Measurements from ENCODE around the gene ZNF507. TPM values are rescaled to one million over a fixed set of nuclear protein-coding genes. Genes with fewer than 3 reads are reported as not detected.
A peak's percentile ranks its signal among the peaks of the same experiment; 100 is the strongest.

ZNF507 gene
- total and polyA plus RNA-seq, 9 donors = 11.1 to 17.2 (median 14.4) TPM

DNA sequence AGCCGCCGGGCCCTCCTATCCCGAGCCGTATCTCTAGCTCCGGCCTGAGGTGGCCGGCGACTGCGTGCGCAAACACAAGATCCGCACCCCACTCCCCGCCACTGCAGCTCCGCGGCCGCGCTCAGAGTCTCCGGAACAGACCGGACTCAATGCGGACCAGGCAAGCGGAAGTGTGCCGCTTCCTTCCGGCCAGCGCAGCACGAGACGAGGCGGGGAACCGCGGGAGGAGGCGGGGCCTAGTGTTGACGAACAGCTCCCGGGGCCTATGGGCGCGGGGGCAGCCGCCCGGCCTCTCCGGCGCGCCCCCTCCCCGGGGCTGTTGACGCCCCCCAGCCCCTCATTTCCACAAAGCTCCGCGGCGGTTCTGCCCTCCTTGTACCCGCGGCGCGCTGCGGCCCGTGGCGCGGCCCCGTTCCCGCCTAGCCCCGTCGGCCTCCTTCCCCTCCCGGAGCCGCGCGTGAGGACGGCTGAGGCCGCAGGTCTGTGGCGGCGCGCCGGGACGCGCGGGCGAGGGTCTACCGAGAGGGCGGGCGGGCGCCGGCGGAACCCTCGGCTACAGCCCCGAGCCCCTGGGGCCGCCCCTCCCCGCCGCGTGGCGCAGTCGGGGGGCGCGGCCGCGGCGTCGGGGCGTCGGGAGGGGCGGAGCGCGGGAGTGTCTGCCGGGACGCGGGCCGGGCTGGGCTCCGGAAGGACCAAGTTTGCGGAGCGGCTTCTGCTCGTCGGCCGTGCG is 60.2 kb downstream of the ZNF507 start, which contains the start of gene DPY19L3:
Gene DPY19L3 (plus strand): TSS at position 340 of the 730 bp plus-strand sequence. CDS start 2,484 bp downstream, outside the sequence.
- H3K4me3 ChIP-seq (ENCODE audit: low read length) = peak within 1 kb of the TSS; percentile 86
- DNase-seq = peak; percentile 98

DNA sequence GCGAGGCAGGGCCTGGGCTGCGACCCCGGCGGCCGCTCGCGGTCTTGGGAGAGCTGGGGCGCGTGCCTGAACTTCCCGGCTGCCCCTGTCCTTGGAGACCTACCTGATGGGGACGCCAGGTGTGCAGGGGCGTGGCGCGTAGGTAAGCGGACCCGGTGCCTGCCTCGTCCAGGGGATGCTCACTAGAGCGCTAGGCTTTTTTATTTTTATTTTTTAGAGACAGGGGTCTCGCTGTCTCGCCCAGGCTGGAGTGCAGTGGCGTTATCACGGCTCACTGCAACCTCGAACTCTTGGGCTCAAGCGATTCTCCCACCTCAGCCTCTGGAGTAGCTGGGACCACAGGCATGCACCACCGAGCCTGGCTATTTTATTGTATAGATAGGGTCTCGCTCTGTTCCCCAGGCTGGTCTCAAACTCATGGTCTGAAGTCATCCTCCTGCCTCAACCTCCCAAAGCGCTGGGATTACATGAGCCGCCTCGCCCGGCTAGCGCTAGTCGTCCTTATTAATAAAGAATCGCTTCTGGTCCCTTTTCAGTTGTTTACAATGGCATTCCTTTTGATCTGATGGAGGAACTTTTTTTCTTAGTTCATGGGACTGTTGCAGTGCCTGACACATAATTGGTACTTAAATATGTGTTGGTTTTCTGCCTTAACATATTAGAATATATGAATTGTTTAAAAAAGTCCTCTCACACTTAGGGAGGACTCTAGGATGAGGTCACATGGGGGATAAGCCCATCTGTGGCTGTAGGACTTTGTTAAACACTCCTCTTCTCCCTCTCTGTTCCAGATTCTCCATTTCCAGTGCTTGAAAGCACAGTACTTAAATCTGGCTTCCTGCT is 61.0 kb downstream of the ZNF507 start:
- H3K9me3 ChIP-seq (replicated peaks; ENCODE audit: control insufficient read depth, low read depth, low read length) = no peaks in the 10 kb centered on the region
- H3K36me3 ChIP-seq (ENCODE audit: control insufficient read depth, insufficient read depth, low read length) = peaks cover 16% of the 10 kb centered on the region
- peak; percentile 24 for DNase-seq
- WGBS (ENCODE audit: insufficient coverage) = 0% methylated on average over 15 of the region's 33 CpGs
- H3K27ac ChIP-seq (ENCODE audit: low read length) = peak overlapping the region; percentile 97
- no peaks in the 10 kb centered on the region for H3K27me3 ChIP-seq (ENCODE audit: control insufficient read depth, insufficient read depth, low read length)
- H3K4me1 ChIP-seq (ENCODE audit: control insufficient read depth, insufficient read depth, low read length) = peaks cover 25% of the 10 kb centered on the region
- H3K4me3 ChIP-seq (ENCODE audit: low read length) = peak overlapping the region; percentile 86

More for the DNA sequence above, 60.2 kb downstream of the ZNF507 start, which contains the start of gene DPY19L3:
- peaks cover 25% of the 10 kb centered on the region for H3K4me1 ChIP-seq (ENCODE audit: control insufficient read depth, insufficient read depth, low read length)
- H3K27me3 ChIP-seq (ENCODE audit: control insufficient read depth, insufficient read depth, low read length) = no peaks in the 10 kb centered on the region
- under 1% methylated on average over 104 of the region's 104 CpGs for WGBS (ENCODE audit: insufficient coverage)
- H3K36me3 ChIP-seq (ENCODE audit: control insufficient read depth, insufficient read depth, low read length) = peaks cover 10% of the 10 kb centered on the region
- H3K9me3 ChIP-seq (replicated peaks; ENCODE audit: control insufficient read depth, low read depth, low read length) = no peaks in the 10 kb centered on the region
- H3K27ac ChIP-seq (ENCODE audit: low read length) = peak within 1 kb of the TSS; percentile 97

DNA sequence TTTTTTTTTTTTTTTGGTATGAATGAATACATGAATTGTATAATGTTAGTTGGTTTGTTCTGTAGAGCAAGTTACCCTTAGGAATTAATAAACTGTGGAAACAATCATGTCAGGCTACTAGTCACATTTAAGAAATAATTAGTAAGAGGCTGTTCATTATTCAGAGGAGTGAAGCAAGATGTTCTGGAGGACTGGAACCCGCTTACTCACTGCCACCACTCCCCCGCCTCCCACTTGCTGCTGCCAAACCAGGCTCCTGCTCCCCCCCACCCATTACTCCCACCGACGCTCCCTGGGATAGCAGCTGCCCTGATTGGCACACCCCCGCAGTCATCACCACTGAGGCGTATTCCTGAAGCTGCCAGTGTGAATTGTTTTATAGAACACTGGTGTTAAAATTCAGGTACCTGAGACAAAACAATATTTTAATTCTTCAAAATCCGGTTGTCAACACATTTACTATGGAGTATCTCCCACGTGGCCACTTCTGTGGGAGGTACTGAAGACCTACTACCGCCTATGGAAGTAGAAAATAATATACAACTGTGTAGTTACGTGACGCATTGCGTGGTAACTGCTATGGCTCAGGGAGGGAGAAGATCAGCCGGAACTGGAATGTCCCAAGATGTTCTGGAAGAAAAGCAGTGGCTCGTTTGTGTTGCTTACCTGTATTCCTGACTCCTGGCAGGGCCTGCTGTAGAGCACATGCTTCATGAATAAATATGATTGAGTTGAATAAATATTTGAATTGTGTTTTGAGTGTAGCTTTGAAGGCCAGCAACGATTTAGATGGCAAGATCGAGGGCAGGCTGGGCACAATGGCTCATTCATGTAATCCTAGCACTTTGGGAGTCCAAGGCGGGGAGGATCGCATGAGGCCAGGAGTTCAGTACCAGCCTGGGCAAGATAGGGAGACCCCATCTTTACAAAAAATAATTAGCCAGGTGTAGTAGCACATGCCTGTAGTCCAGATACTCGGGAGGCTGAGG is 61.9 kb downstream of the ZNF507 start:
- Histone ChIP-seq H3K27me3 (ENCODE audit: control insufficient read depth, insufficient read depth, low read length) (no peaks in the 10 kb centered on the region), H3K4me3 (ENCODE audit: low read length) (no peak overlapping the region), H3K9me3 (replicated peaks; ENCODE audit: control insufficient read depth, low read depth, low read length) (no peaks in the 10 kb centered on the region), H3K4me1 (ENCODE audit: control insufficient read depth, insufficient read depth, low read length) (peaks cover 25% of the 10 kb centered on the region), H3K27ac (ENCODE audit: low read length) (peak overlapping the region; percentile 97), H3K36me3 (ENCODE audit: control insufficient read depth, insufficient read depth, low read length) (peaks cover 22% of the 10 kb centered on the region)
- 85% methylated on average over 10 of the region's 19 CpGs for WGBS (ENCODE audit: insufficient coverage)
- peak; percentile 23 for DNase-seq

DNA sequence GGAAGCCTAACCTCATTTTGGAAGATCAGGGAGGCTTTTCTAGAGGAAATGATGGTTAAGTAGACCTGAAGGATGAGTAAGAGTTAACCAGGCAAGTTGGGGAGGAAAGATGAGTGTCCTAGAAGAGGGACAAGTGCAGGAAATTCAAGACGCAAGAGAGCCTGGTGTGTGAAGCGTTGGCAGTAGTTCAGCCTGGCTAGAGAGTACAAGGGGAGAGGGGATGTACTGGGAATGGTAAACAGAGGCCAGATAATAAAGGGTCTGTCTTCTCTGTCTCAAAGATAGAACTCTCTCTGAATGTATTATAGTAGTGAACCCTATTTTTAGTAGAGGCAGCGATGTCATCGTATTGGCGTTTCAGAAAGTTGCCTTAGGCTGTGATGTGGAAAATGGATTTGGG is 69.8 kb downstream of the ZNF507 start:
- no peak for DNase-seq
- Histone ChIP-seq H3K27me3 (ENCODE audit: control insufficient read depth, insufficient read depth, low read length) (no peaks in the 10 kb centered on the region), H3K27ac (ENCODE audit: low read length) (no peak overlapping the region), H3K4me1 (ENCODE audit: control insufficient read depth, insufficient read depth, low read length) (no peaks in the 10 kb centered on the region), H3K4me3 (ENCODE audit: low read length) (no peak overlapping the region), H3K36me3 (ENCODE audit: control insufficient read depth, insufficient read depth, low read length) (peaks cover 47% of the 10 kb centered on the region), H3K9me3 (replicated peaks; ENCODE audit: control insufficient read depth, low read depth, low read length) (no peaks in the 10 kb centered on the region)
- 57% methylated on average over 2 of the region's 5 CpGs for WGBS (ENCODE audit: insufficient coverage)

DNA sequence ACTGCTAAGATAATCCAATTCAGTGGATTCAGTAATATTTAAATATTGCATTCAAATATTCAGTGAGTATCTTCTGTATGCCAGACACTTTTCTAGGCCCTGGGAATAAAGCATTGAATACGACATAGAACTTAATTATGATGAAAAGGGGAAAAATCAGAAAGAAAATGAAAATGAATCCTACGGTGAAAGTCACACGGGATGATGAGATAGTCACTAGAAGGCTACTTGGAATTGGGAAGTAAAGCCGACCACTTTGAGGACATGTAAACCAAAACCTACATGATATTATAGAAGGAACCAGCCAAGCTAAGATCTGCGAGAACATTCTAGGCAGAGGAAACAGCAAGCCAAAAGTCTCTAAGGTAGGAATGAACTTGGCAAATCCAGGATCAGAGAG is 70.3 kb downstream of the ZNF507 start:
- peaks cover 47% of the 10 kb centered on the region for H3K36me3 ChIP-seq (ENCODE audit: control insufficient read depth, insufficient read depth, low read length)
- WGBS (ENCODE audit: insufficient coverage) = 92% methylated on average over 2 of the region's 5 CpGs

DNA sequence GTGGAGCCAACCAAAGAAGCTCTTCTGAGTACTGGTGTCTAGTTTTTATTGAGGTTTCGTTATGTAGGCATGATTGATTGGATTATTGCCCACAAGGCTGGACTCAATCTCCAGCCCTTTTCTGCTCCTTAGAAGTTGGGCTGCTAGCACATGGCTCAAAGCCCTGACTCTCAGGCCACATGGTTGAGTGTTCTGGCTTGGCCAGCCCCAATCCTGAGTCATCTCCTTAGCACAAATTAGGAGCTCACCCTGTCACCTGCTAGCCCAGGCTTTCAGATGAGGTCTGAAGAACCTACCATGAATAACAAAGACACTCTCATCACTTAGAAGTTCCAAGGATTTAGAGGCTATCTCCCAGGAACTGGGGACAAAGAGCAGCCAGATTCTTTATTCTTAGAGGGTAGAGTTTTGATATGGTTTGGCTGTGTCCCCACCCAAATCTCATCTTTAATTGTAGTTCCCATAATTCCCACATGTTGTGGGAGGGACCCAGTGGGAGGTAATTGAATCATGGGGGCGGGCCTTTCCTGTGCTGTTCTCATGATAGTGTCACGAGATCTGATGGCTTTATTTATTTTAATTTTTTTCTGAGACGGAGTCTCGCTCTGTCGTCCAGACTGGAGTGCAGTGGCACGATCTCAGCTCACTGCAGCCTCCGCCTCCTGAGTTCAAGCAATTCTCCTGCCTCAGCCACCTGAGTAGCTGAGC is 71.5 kb downstream of the ZNF507 start:
- Histone ChIP-seq H3K27ac (ENCODE audit: low read length) (no peak overlapping the region), H3K4me1 (ENCODE audit: control insufficient read depth, insufficient read depth, low read length) (no peaks in the 10 kb centered on the region), H3K36me3 (ENCODE audit: control insufficient read depth, insufficient read depth, low read length) (peaks cover 38% of the 10 kb centered on the region), H3K9me3 (replicated peaks; ENCODE audit: control insufficient read depth, low read depth, low read length) (no peaks in the 10 kb centered on the region), H3K27me3 (ENCODE audit: control insufficient read depth, insufficient read depth, low read length) (no peaks in the 10 kb centered on the region), H3K4me3 (ENCODE audit: low read length) (no peak overlapping the region)
- WGBS (ENCODE audit: insufficient coverage) = 93% methylated on average over 8 of the region's 8 CpGs
- no peak for DNase-seq

More for the DNA sequence above, 70.3 kb downstream of the ZNF507 start:
- no peak overlapping the region for H3K27ac ChIP-seq (ENCODE audit: low read length)
- no peaks in the 10 kb centered on the region for H3K27me3 ChIP-seq (ENCODE audit: control insufficient read depth, insufficient read depth, low read length)
- no peak for DNase-seq
- H3K4me1 ChIP-seq (ENCODE audit: control insufficient read depth, insufficient read depth, low read length) = no peaks in the 10 kb centered on the region
- no peaks in the 10 kb centered on the region for H3K9me3 ChIP-seq (replicated peaks; ENCODE audit: control insufficient read depth, low read depth, low read length)
- no peak overlapping the region for H3K4me3 ChIP-seq (ENCODE audit: low read length)

DNA sequence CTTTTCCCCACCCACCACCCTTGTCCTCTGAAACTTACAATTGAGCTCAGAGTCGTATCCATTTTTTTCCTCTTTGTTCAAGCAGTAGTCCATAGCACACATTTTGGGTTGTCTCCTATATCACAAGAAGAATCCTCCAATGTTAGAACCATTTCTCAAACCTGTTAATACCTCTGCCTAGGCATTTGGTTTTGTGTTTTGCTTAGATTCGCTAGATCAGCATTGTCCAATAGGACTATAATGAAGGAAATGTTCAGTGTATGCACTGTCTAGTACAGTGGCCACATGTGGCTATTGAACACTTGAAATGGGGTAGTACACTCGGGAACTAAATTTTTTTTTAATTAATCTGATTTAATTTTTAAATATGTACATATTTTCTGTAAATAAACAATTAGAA is 72.7 kb downstream of the ZNF507 start:
- H3K27ac ChIP-seq (ENCODE audit: low read length) = no peak overlapping the region
- WGBS (ENCODE audit: insufficient coverage) = 78% methylated on average over 1 of the region's 3 CpGs
- no peak for DNase-seq
- no peaks in the 10 kb centered on the region for H3K27me3 ChIP-seq (ENCODE audit: control insufficient read depth, insufficient read depth, low read length)
- H3K9me3 ChIP-seq (replicated peaks; ENCODE audit: control insufficient read depth, low read depth, low read length) = no peaks in the 10 kb centered on the region
- peaks cover 31% of the 10 kb centered on the region for H3K36me3 ChIP-seq (ENCODE audit: control insufficient read depth, insufficient read depth, low read length)
- no peak overlapping the region for H3K4me3 ChIP-seq (ENCODE audit: low read length)
- no peaks in the 10 kb centered on the region for H3K4me1 ChIP-seq (ENCODE audit: control insufficient read depth, insufficient read depth, low read length)

DNA sequence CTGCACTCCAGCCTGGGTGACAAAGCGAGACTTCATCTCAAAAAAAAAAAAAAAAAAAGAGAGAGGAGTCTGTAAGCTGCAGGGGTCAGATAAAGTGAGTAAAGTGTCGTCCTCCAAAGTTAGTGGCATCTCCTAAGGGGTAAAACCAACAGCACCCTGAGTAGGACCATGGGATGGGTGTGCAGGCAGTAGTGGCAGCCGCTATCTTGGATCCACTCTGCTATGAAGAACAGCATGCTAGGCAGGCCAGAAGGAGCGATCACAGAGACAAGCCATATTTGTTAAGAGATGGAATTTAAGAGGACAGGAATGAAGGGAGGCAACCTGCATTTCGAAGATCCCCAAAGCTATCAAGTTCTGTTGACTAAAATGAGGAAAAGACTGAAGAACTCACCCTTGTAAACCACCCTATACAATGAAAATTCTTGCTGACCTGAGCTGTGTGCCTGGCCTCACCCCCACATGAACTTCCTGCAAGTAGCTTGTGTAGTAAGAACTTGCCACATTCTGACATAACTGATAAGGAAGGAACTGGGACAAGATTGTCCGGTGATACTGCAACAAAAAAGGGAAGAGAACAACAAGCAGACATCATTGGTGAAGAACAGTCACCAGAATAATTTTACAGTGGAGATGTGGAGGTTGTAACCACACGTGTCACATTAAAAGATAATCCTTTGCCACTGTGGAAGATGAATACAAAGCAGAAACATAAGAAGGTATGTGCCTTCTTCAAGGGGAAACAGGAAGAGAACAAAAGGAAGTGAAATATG is 76.4 kb downstream of the ZNF507 start:
- Histone ChIP-seq H3K36me3 (ENCODE audit: control insufficient read depth, insufficient read depth, low read length) (peaks cover 7% of the 10 kb centered on the region), H3K4me1 (ENCODE audit: control insufficient read depth, insufficient read depth, low read length) (no peaks in the 10 kb centered on the region), H3K27ac (ENCODE audit: low read length) (no peak overlapping the region), H3K27me3 (ENCODE audit: control insufficient read depth, insufficient read depth, low read length) (no peaks in the 10 kb centered on the region), H3K4me3 (ENCODE audit: low read length) (no peak overlapping the region), H3K9me3 (replicated peaks; ENCODE audit: control insufficient read depth, low read depth, low read length) (no peaks in the 10 kb centered on the region)
- DNase-seq = peak; percentile 52
- WGBS (ENCODE audit: insufficient coverage) = 80% methylated on average over 4 of the region's 7 CpGs

DNA sequence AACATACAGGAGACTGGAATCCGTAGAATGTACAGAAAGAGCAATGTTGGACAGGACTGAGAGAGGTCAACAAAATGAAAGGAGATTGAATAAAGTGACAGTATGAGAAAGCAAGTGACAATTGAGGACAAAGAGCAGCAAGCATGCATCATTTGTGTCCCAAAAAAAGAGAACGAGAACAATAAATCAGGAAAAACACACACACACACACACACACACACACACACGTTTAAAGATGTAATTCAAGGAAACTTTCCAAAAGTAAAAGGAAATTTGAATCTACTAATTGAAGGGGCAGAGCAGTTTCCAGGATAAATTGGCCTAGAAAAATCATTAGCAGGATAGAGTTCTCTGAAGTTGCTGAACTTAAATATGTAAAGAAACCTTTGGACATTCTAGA is 77.0 kb downstream of the ZNF507 start:
- H3K9me3 ChIP-seq (replicated peaks; ENCODE audit: control insufficient read depth, low read depth, low read length) = no peaks in the 10 kb centered on the region

More for the DNA sequence above, 77.0 kb downstream of the ZNF507 start:
- H3K36me3 ChIP-seq (ENCODE audit: control insufficient read depth, insufficient read depth, low read length) = peaks cover 7% of the 10 kb centered on the region
- H3K4me1 ChIP-seq (ENCODE audit: control insufficient read depth, insufficient read depth, low read length) = peaks cover 4% of the 10 kb centered on the region
- H3K27ac ChIP-seq (ENCODE audit: low read length) = no peak overlapping the region
- no peak overlapping the region for H3K4me3 ChIP-seq (ENCODE audit: low read length)
- no CpG with 5 or more reads among the region's 3 CpGs for WGBS (ENCODE audit: insufficient coverage)
- no peaks in the 10 kb centered on the region for H3K27me3 ChIP-seq (ENCODE audit: control insufficient read depth, insufficient read depth, low read length)
- no peak for DNase-seq
